Effector CD8-positive, alpha-beta T cell (primary cell): Measurements from ENCODE around the gene IRF2BP2.

Source experiments
- DNase-seq: peaks from one replicate; lab custom pipeline; 2025; lab: John Stamatoyannopoulos, UW

Gene IRF2BP2

DNA sequence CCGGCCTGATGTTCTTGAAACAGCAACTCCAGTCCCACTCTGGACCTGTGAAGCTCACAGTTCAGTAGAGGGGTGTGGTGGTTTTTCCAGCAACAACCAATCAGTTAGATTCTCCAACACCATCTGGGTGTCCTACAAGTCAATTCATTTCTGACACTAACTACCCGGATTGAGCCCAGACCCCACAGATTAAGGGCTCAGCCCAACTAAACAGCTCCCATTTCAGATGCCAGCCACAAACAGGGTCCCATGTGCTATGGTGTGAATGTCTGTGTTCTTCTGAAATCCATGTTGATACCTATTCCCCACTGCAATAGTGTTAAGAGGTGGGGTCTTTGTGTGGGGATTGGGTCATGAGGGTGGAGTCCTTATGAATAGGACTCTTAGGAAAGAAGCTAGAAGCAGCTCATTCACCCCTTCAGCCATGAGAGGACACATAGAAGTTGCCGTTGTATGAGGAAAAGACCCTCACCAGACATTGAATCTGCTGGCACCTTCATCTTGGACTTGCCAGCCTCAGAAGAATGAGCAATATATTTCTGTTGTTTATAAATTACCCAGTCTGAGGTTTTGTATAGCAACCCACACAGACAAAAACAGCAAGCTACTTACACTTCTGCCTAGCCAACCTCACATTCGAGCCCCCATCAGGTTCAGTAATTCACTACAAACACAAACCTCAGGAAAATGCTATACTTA, 53.6 kb downstream of the IRF2BP2 start:
- no peak for DNase-seq

DNA sequence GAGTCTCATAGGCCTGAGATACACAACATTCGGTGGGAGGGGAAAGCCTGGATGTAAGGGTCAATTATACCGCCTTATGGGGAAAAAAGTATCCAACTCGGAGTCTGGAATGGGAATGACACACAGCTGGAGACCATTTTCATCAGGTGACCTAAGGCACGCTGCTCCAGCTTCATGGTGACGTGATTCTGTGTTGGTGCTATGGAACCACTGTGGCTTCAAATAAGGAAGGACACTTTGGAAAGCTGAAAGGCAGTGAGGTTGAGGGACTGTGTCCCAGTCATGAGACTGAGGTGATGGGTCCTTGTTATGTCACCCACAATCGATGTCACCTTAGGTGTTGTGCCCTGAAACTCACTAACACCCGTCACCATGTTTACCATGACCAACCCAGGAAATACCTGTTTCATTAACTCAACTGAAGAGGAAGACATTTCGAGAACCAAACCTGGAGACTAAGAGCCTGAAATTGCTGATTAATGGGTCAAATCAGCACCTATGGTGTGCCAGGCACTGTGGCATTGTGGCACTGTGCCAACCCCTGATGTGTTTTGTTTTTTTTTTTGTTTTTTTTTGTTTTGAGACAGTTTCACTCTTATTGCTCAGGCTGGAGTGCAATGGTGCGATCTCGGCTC, 54.5 kb downstream of the IRF2BP2 start:
- no peak for DNase-seq

DNA sequence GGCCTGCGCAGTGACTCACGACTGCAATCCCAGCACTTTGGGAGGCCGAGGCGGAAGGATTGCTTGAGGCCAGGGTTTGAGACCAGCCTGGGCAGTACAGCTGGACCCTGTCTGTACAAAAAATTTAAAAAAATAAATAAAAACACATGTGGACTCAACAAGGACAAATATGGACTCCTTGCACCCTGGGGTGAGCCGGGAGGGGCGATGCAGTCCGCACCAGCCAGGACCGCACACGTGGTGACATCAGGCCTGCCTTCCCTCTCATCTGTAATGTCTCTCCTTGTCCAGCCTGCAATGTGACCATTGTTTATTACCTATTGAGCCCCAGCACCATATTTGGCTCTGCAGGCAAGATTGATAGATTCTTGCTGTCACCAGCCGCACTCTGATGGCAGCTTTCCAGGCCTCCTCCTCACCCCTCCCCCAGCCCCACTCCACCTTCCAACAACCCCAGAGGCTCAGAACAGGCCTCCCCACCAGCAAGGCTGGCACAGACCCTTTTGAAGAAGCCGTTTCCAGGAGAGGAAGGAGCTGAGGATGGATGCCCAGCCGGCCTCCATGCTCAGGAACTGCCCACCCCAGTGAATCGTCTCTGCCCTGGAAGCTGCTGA, 55.2 kb downstream of the IRF2BP2 start:
- no peak for DNase-seq
